HG02759 (cell line): ENCODE data around the gene STAC.

Source experiments
- ATAC-seq: cut with Tn5 transposase; IDR thresholded peaks from one replicate; pipeline ENCODE4 v1.9.1; 2021; ENCODE audit warnings: mild to moderate bottlenecking, moderate library complexity; ENCODE audit not compliant: unreplicated experiment

The STAC gene

GRCh38 chr3:36380221-36381031 lies at the start of gene STAC:
STAC (plus strand) TSS chr3:36380504; CDS start chr3:36380644, 140 bp downstream.
- no peak for ATAC-seq

- no peak for ATAC-seq
These were observed 48.2 kb upstream of the STAC start for GRCh38 chr3:36332139-36332538.

GRCh38 chr3:36362216-36362615 lies 18.1 kb upstream of the STAC start:
- no peak for ATAC-seq

- no peak for ATAC-seq
These were observed 17.3 kb upstream of the STAC start for GRCh38 chr3:36362973-36363372.

- no peak for ATAC-seq
These were observed 16.0 kb upstream of the STAC start for GRCh38 chr3:36364260-36364659.

GRCh38 chr3:36365829-36366228 lies 14.5 kb upstream of the STAC start:
- ATAC-seq: no peak

- no peak for ATAC-seq
These were observed 14.0 kb upstream of the STAC start for GRCh38 chr3:36366308-36366707.

GRCh38 chr3:36367912-36368573 lies 12.3 kb upstream of the STAC start:
- no peak for ATAC-seq

- no peak for ATAC-seq
These were observed 7.8 kb upstream of the STAC start for GRCh38 chr3:36372534-36372935.

GRCh38 chr3:36373084-36373483 lies 7.2 kb upstream of the STAC start:
- no peak for ATAC-seq

GRCh38 chr3:36373666-36374065 lies 6.6 kb upstream of the STAC start:
- ATAC-seq: no peak

- ATAC-seq: no peak
These were observed 458 bp upstream of the STAC start for GRCh38 chr3:36379872-36380220.

GRCh38 chr3:36381311-36381956 lies 1.1 kb downstream of the STAC start:
- no peak for ATAC-seq

- ATAC-seq: no peak
These were observed 13.3 kb downstream of the STAC start for GRCh38 chr3:36393563-36393962.

GRCh38 chr3:36394176-36394575 lies 13.9 kb downstream of the STAC start:
- ATAC-seq: no peak

GRCh38 chr3:36397841-36398240 lies 17.5 kb downstream of the STAC start:
- no peak for ATAC-seq

- no peak for ATAC-seq
These were observed 19.6 kb downstream of the STAC start for GRCh38 chr3:36399933-36400332.

- no peak for ATAC-seq
These were observed 20.8 kb downstream of the STAC start for GRCh38 chr3:36401056-36401455.

- ATAC-seq: no peak
These were observed 23.4 kb downstream of the STAC start for GRCh38 chr3:36403661-36404060.

- no peak for ATAC-seq
These were observed 24.9 kb downstream of the STAC start for GRCh38 chr3:36405190-36405589.

- ATAC-seq: no peak
These were observed 27.8 kb downstream of the STAC start for GRCh38 chr3:36408146-36408545.

- ATAC-seq: no peak
These were observed 29.6 kb downstream of the STAC start for GRCh38 chr3:36409862-36410261.
